Measurements from ENCODE around the gene DUSP14. TPM values are rescaled to one million over a fixed set of nuclear protein-coding genes. Genes with fewer than 3 reads are reported as not detected.
"Not testable (repeated sequence)": the region's sequence is repeated elsewhere in the genome, so short reads cannot be mapped to it uniquely, and the experiment has no call there.

The DUSP14 gene
- polyA plus RNA-seq, 6 donors from 2014 or later = 3.4 to 8.0 (median 5.4) TPM

GRCh38 chr17:37490638-37491614 is 1.2 kb downstream of the DUSP14 start:
- H3K36me3 Mint-ChIP-seq = no peaks in the 10 kb centered on the region
- DNase-seq (no peak), ATAC-seq (ENCODE audit: low read depth in 2 of 2) (no peak)
- peak overlapping the region; percentile 87 to 98 (median 96) for H3K4me3 Mint-ChIP-seq
- peak overlapping the region in 4 of 6 donors; percentile 78 to 95 (median 92) for H3K27ac Mint-ChIP-seq
- H3K4me1 Mint-ChIP-seq = peaks cover 13 to 32% (median 17%) of the 10 kb centered on the region in 3 donors
- no peaks in the 10 kb centered on the region for H3K27me3 Mint-ChIP-seq
- no peaks in the 10 kb centered on the region for H3K9me3 Mint-ChIP-seq

- ATAC-seq (ENCODE audit: low read depth in 2 of 2) (no peak), DNase-seq (no peak)
- Mint-ChIP-seq H3K27me3 (no peaks in the 10 kb centered on the region), H3K4me3 (peak overlapping the region in 1 of 8 donors; percentile 87), H3K27ac (no peak overlapping the region), H3K36me3 (no peaks in the 10 kb centered on the region), H3K4me1 (peaks cover 13 to 32% (median 17%) of the 10 kb centered on the region in 3 donors), H3K9me3 (no peaks in the 10 kb centered on the region)
Observed at GRCh38 chr17:37492167-37492566, 2.5 kb downstream of the DUSP14 start.

GRCh38 chr17:37493249-37494027 is 3.7 kb downstream of the DUSP14 start:
- Mint-ChIP-seq H3K36me3 (no peaks in the 10 kb centered on the region), H3K27ac (no peak overlapping the region), H3K27me3 (no peaks in the 10 kb centered on the region), H3K9me3 (no peaks in the 10 kb centered on the region), H3K4me1 (peaks cover 13 to 27% (median 17%) of the 10 kb centered on the region in 3 donors), H3K4me3 (peak overlapping the region in 1 of 8 donors; percentile 58)
- DNase-seq (no peak), ATAC-seq (ENCODE audit: low read depth in 2 of 2) (no peak)

DNA sequence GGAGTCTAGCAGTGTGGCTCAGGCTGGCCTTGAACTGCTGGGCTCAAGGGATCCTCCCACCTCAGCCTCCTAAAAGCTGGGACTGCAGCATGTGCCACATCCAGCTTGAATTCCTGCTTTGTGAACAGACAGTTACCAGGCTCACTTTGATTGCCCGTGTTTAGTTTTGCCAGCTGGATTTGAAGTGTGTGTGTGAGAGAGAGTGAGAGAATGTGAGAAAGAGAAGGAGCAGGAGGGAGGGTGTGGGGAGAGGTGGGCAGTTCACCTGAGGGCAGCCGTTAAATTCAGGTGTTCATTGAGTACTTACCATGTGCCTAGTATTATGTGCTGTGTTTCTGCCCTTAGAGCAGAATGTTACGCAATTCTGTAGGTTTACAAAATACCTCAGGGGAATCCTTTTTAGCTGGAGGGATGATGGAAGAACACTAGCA is 4.7 kb downstream of the DUSP14 start:
- H3K9me3 Mint-ChIP-seq = no peaks in the 10 kb centered on the region
- no peak for ATAC-seq (ENCODE audit: low read depth in 2 of 2)
- no peak for DNase-seq
- H3K27ac Mint-ChIP-seq = no peak overlapping the region
- peaks cover 13 to 21% (median 15%) of the 10 kb centered on the region in 3 donors for H3K4me1 Mint-ChIP-seq
- no peaks in the 10 kb centered on the region for H3K27me3 Mint-ChIP-seq
- H3K36me3 Mint-ChIP-seq = no peaks in the 10 kb centered on the region
- no peak overlapping the region for H3K4me3 Mint-ChIP-seq

DNA sequence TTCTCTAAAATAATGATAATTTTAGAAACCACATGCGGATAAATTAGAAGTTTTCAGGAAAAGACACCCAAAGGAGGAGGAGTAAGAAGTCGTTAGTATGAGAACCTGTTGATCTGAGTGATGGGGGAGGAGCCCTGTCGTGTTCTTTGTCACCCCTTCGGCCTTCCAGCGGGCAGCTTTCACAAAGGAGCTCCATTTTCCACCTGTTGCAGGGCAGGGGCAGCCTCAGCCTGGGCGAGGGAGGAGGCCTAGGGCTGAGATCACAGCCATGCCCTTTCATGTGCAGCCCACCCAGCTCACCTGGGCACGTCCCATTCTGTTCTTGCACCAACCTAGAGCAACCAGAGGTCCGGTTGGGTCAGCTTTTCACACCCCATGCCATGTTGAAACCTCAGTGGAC is 5.3 kb downstream of the DUSP14 start:
- Mint-ChIP-seq H3K4me1 (peaks cover 13 to 20% (median 14%) of the 10 kb centered on the region in 3 donors), H3K36me3 (no peaks in the 10 kb centered on the region), H3K9me3 (no peaks in the 10 kb centered on the region), H3K4me3 (no peak overlapping the region), H3K27me3 (no peaks in the 10 kb centered on the region), H3K27ac (no peak overlapping the region)
- DNase-seq (no peak), ATAC-seq (ENCODE audit: low read depth in 2 of 2) (no peak)

- H3K36me3 Mint-ChIP-seq = no peaks in the 10 kb centered on the region
- no peaks in the 10 kb centered on the region for H3K4me1 Mint-ChIP-seq
- H3K9me3 Mint-ChIP-seq = no peaks in the 10 kb centered on the region
- no peaks in the 10 kb centered on the region for H3K27me3 Mint-ChIP-seq
- DNase-seq (no peak), ATAC-seq (ENCODE audit: low read depth in 2 of 2) (no peak)
- H3K27ac Mint-ChIP-seq = no peak overlapping the region
- no peak overlapping the region for H3K4me3 Mint-ChIP-seq
Observed at GRCh38 chr17:37500378-37500777, 10.7 kb downstream of the DUSP14 start.

DNA sequence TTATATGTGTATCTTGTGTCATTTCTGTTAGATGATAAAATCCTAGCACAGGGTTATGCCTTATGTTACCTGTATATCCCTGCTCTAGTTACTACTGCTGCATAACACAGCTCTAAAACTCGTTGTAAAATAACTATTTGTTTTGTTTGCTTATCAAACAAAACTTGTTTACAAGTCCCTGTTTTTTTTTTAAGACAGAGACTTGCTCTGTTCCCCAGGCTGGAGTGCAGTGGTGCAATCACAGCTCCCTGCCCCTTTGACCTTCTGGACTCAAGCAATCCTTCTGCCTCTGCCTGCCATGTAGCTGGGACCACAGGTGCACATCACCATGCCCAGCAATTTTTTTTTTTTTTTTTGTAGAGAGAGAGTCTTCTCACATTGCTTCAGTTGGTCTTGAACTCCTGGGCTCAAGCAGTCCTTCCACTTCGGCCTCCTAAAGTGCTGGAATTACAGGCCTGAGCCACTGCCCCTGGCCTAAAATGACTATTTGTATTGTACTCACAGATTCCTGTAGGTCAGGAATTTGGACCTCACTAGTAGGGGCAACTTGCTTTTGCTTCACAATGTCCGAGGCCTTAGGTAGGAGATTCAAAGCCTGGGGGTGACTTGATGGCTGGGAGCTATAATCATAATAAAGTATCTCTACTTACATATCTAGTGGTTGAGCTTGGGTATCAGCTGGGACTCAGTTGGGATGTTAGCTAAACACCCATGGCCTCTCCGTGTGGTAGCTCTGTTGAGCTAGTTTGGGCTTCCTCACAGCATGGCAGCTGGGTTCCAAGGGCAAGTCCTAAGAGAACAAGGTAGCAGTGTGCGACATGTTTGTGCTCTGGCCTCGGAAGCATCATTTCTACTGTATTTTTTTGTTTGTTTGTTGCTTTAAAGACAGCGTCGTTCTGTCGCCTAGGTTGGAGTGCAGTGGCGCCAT is 12.6 kb downstream of the DUSP14 start:
- ATAC-seq (ENCODE audit: low read depth in 2 of 2) = no peak
- Mint-ChIP-seq H3K9me3 (no peaks in the 10 kb centered on the region), H3K4me3 (peak overlapping the region in 1 of 8 donors; percentile 31), H3K27me3 (no peaks in the 10 kb centered on the region), H3K27ac (no peak overlapping the region), H3K36me3 (no peaks in the 10 kb centered on the region), H3K4me1 (peaks cover 0 to 5% (median 0%) of the 10 kb centered on the region in 3 donors)
- DNase-seq = no peak

- Mint-ChIP-seq H3K4me1 (peaks cover 0 to 5% (median 0%) of the 10 kb centered on the region in 3 donors), H3K36me3 (no peaks in the 10 kb centered on the region), H3K4me3 (no peak overlapping the region), H3K9me3 (no peaks in the 10 kb centered on the region), H3K27me3 (no peaks in the 10 kb centered on the region), H3K27ac (no peak overlapping the region)
- no peak for DNase-seq
- no peak for ATAC-seq (ENCODE audit: low read depth in 2 of 2)
Observed at GRCh38 chr17:37503148-37503547, 13.5 kb downstream of the DUSP14 start.

- no peaks in the 10 kb centered on the region for H3K27me3 Mint-ChIP-seq
- peak overlapping the region in 1 of 8 donors; percentile 57 for H3K4me3 Mint-ChIP-seq
- DNase-seq (no peak), ATAC-seq (ENCODE audit: low read depth in 2 of 2) (no peak)
- H3K4me1 Mint-ChIP-seq = peaks cover 0 to 5% (median 0%) of the 10 kb centered on the region in 3 donors
- H3K9me3 Mint-ChIP-seq = no peaks in the 10 kb centered on the region
- H3K27ac Mint-ChIP-seq = no peak overlapping the region
- no peaks in the 10 kb centered on the region for H3K36me3 Mint-ChIP-seq
Observed at GRCh38 chr17:37505333-37505732, 15.6 kb downstream of the DUSP14 start.

- Mint-ChIP-seq H3K4me3 (no peak overlapping the region), H3K27me3 (no peaks in the 10 kb centered on the region), H3K27ac (peak overlapping the region in 1 of 6 donors; percentile 38)
Observed at GRCh38 chr17:37506678-37507077, 17.0 kb downstream of the DUSP14 start.

DNA sequence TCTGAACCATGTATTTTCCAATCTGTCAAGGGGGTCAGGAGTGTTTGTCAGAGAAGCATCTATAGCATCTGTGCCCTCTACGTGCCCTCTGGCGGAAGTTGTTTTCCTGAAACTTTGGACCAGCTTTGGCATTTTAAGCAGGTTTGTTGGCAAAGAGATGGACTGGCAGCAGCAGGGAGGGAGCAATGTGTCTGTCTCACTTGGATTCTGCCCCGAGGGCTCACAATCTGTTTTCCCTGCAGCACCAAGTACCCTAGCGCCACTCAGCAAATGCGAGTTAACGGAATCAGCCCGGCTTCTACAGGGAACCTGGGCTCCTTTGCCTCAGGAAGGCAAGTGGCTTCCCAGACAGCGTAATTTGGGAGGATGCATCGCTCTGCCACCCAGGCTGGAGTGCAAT is 17.4 kb downstream of the DUSP14 start:
- ATAC-seq (ENCODE audit: low read depth in 2 of 2) (no peak), DNase-seq (no peak)
- H3K36me3 Mint-ChIP-seq = no peaks in the 10 kb centered on the region
- no peaks in the 10 kb centered on the region for H3K27me3 Mint-ChIP-seq
- peaks cover 0 to 5% (median 0%) of the 10 kb centered on the region in 3 donors for H3K4me1 Mint-ChIP-seq
- H3K9me3 Mint-ChIP-seq = no peaks in the 10 kb centered on the region
- H3K27ac Mint-ChIP-seq = no peak overlapping the region
- H3K4me3 Mint-ChIP-seq = no peak overlapping the region

More at GRCh38 chr17:37506678-37507077, 17.0 kb downstream of the DUSP14 start:
- H3K9me3 Mint-ChIP-seq = no peaks in the 10 kb centered on the region
- no peaks in the 10 kb centered on the region for H3K36me3 Mint-ChIP-seq
- DNase-seq (no peak), ATAC-seq (ENCODE audit: low read depth in 2 of 2) (peak; percentile 57 to 62)
- H3K4me1 Mint-ChIP-seq = peaks cover 0 to 5% (median 0%) of the 10 kb centered on the region in 3 donors

DNA sequence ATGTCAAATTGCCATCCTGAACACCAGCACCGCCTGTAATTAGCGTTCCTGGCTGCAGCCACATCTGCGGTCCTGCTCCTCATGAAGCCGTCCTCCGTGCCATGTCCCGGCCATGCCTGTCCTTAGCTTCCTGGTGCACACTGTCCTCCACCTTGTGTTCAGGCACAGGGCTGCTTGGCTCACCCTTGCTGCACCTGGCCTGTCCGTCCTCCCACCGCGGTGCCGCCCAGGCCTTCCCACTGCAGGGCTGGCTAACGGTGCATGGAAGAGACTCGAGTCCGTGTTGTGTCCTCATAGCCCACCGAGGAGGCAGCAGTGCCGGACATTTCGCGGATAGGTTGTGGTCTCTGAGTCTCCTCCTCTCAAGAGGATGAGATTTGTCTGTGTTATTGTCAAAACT is 20.4 kb downstream of the DUSP14 start:
- Mint-ChIP-seq H3K4me3 (no peak overlapping the region), H3K9me3 (no peaks in the 10 kb centered on the region), H3K27ac (no peak overlapping the region), H3K27me3 (no peaks in the 10 kb centered on the region), H3K36me3 (no peaks in the 10 kb centered on the region), H3K4me1 (peaks cover 0 to 5% (median 0%) of the 10 kb centered on the region in 3 donors)
- no peak for DNase-seq
- no peak for ATAC-seq (ENCODE audit: low read depth in 2 of 2)

DNA sequence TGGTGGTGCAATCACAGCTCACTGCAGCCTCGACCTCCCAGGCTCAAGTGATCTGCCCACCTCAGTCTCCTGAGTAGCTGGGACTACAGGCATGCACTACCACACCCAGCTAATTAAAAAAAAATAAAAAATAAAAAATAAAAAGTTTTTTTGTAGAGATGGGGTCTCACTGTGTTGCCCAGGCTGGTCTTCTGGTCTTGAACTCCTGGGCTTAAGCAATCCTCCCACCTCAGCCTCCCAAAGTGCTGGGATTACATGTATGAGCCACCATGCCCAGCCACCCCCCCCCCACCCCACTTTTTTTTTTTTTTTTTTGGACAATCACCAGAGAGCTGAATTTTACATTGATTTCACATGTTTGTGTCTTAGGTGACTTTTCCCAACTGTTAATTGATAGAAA is 22.0 kb downstream of the DUSP14 start:
- H3K36me3 Mint-ChIP-seq; ATAC-seq (ENCODE audit: low read depth in 2 of 2); H3K27me3 Mint-ChIP-seq: not testable (repeated sequence)

More for the DNA sequence above, 22.0 kb downstream of the DUSP14 start:
- not testable (repeated sequence) for H3K27ac Mint-ChIP-seq, H3K4me1 Mint-ChIP-seq, H3K9me3 Mint-ChIP-seq, DNase-seq, H3K4me3 Mint-ChIP-seq
